GM12891 (cell line): ENCODE measurements around the gene FHIP2A.

Experiments
- PAX5 ChIP-seq: IDR thresholded peaks from 2 replicates; pipeline ENCODE4 v1.6.1; 2011; ENCODE audit warnings: low read length, moderate library complexity, mild to moderate bottlenecking; ENCODE audit not compliant: insufficient read depth, severe bottlenecking
- POLR2A ChIP-seq: IDR thresholded peaks from 2 replicates; pipeline ENCODE4 v1.6.1; 2011; ENCODE audit warnings: low read depth, low read length, control low read depth
- POLR2AphosphoS5 ChIP-seq: IDR thresholded peaks from 2 replicates; pipeline ENCODE4 v1.6.1; 2011; ENCODE audit warnings: low read depth, low read length, control low read depth
- SPI1 ChIP-seq: IDR thresholded peaks from 2 replicates; pipeline ENCODE4 v1.6.1; 2011; ENCODE audit warnings: low read depth, low read length, control low read depth
- TAF1 ChIP-seq: IDR thresholded peaks from 2 replicates; pipeline ENCODE4 v1.6.1; 2011; ENCODE audit warnings: low read depth, low read length, control low read depth

DNA sequence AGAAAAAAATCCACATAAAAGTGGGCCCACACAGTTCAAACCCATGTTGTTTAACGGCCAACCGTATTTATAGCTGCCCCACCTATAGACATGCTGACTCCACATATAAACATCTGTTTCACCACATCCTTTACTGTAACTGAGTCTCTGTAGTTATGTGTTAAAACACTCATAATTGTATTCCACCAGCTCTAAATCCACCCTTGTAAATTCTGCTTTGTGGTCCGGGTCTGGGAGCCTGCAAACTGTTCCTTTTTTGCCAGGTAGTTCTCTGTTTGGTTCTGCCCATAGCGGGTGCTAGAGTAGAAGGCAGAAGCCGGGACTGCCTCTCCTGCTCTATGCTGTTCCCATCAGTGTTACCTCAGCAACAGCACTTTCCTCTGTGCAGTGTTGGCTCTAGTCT lies 20.2 kb upstream of the FHIP2A start:
- TF ChIP-seq POLR2A = no peak
- TF ChIP-seq POLR2AphosphoS5 = no peak
- TF ChIP-seq SPI1 = no peak
- TF ChIP-seq TAF1 = no peak
- no peak for TF ChIP-seq PAX5
